ENCODE results near the gene GGT7.

Gene GGT7

GRCh38 chr20:34817801-34818200, 54.9 kb downstream of the GGT7 start:
- Histone ChIP-seq H3K4me2 (ENCODE audit: low read depth, low read length, poor library complexity, severe bottlenecking) (no peak overlapping the region), H3K27ac (ENCODE audit: low read depth, low read length) (no peak overlapping the region), H3K9me2 (replicated peaks; ENCODE audit: insufficient read depth, low read length) (no peaks in the 10 kb centered on the region), H3K4me3 (ENCODE audit: insufficient read depth, low read length, poor library complexity, severe bottlenecking) (no peak overlapping the region), H3K36me3 (ENCODE audit: low read length) (no peaks in the 10 kb centered on the region), H3K9me3 (ENCODE audit: insufficient read depth, low read length) (no peaks in the 10 kb centered on the region), H2AFZ (ENCODE audit: low read depth, low read length, severe bottlenecking) (no peak overlapping the region), H3K9ac (ENCODE audit: low read length) (no peak overlapping the region), H3F3A (ENCODE audit: insufficient read depth) (no peaks in the 10 kb centered on the region), H4K20me1 (ENCODE audit: low read depth, low read length) (0 out of 2 replicates have a peak, but pooled peaks cover 5% of the 10 kb centered on the region), H3K79me2 (ENCODE audit: insufficient read depth, low read length) (peaks cover 86% of the 10 kb centered on the region), H3K27me3 (ENCODE audit: low read length) (no peaks in the 10 kb centered on the region)
- TF ChIP-seq CTCF (IDR thresholded peaks at IDR 0.05; ENCODE audit: insufficient read depth, low read length, poor library complexity, severe bottlenecking) (no peak), EZH2phosphoT487 (conservative IDR thresholded peaks at IDR 0.05; ENCODE audit: low read length) (no peak)

- Histone ChIP-seq H3K36me3 (ENCODE audit: low read length) (no peaks in the 10 kb centered on the region), H3K9me2 (replicated peaks; ENCODE audit: insufficient read depth, low read length) (no peaks in the 10 kb centered on the region), H3K27me3 (ENCODE audit: low read length) (no peaks in the 10 kb centered on the region), H4K20me1 (ENCODE audit: low read depth, low read length) (0 out of 2 replicates have a peak, but pooled peaks cover 5% of the 10 kb centered on the region), H3K4me2 (ENCODE audit: low read depth, low read length, poor library complexity, severe bottlenecking) (no peak overlapping the region), H3K27ac (ENCODE audit: low read depth, low read length) (no peak overlapping the region), H3K79me2 (ENCODE audit: insufficient read depth, low read length) (peaks cover 83% of the 10 kb centered on the region), H3F3A (ENCODE audit: insufficient read depth) (no peaks in the 10 kb centered on the region), H3K4me3 (ENCODE audit: insufficient read depth, low read length, poor library complexity, severe bottlenecking) (no peak overlapping the region), H2AFZ (ENCODE audit: low read depth, low read length, severe bottlenecking) (no peak overlapping the region), H3K9me3 (ENCODE audit: insufficient read depth, low read length) (no peaks in the 10 kb centered on the region), H3K9ac (ENCODE audit: low read length) (no peak overlapping the region)
- no peak for TF ChIP-seq CTCF (IDR thresholded peaks at IDR 0.05; ENCODE audit: insufficient read depth, low read length, poor library complexity, severe bottlenecking)
- TF ChIP-seq EZH2phosphoT487 (conservative IDR thresholded peaks at IDR 0.05; ENCODE audit: low read length) = no peak
Measured at GRCh38 chr20:34817072-34817471, 55.6 kb downstream of the GGT7 start.

GRCh38 chr20:34815636-34816035, 57.0 kb downstream of the GGT7 start:
- Histone ChIP-seq H3K27me3 (ENCODE audit: low read length) (no peaks in the 10 kb centered on the region), H3K36me3 (ENCODE audit: low read length) (no peaks in the 10 kb centered on the region), H3K9ac (ENCODE audit: low read length) (no peak overlapping the region), H3F3A (ENCODE audit: insufficient read depth) (no peaks in the 10 kb centered on the region), H4K20me1 (ENCODE audit: low read depth, low read length) (no peaks in the 10 kb centered on the region), H3K9me3 (ENCODE audit: insufficient read depth, low read length) (no peaks in the 10 kb centered on the region), H3K79me2 (ENCODE audit: insufficient read depth, low read length) (peaks cover 76% of the 10 kb centered on the region), H2AFZ (ENCODE audit: low read depth, low read length, severe bottlenecking) (no peak overlapping the region), H3K4me2 (ENCODE audit: low read depth, low read length, poor library complexity, severe bottlenecking) (no peak overlapping the region), H3K27ac (ENCODE audit: low read depth, low read length) (no peak overlapping the region), H3K9me2 (replicated peaks; ENCODE audit: insufficient read depth, low read length) (no peaks in the 10 kb centered on the region), H3K4me3 (ENCODE audit: insufficient read depth, low read length, poor library complexity, severe bottlenecking) (no peak overlapping the region)
- TF ChIP-seq EZH2phosphoT487 (conservative IDR thresholded peaks at IDR 0.05; ENCODE audit: low read length) (no peak), CTCF (IDR thresholded peaks at IDR 0.05; ENCODE audit: insufficient read depth, low read length, poor library complexity, severe bottlenecking) (no peak)
